ENCODE data around the gene CEP164.
"Not testable (repeated sequence)": the region's sequence is repeated elsewhere in the genome, so short reads cannot be mapped to it uniquely, and the experiment has no call there.

CEP164 gene

GRCh38 chr11:117395476-117395875 lies 67.8 kb downstream of the CEP164 start:
- DNase-seq (ENCODE audit: low read depth) = no peak

GRCh38 chr11:117396970-117397369 lies 69.3 kb downstream of the CEP164 start:
- DNase-seq (ENCODE audit: low read depth) = no peak

DNA sequence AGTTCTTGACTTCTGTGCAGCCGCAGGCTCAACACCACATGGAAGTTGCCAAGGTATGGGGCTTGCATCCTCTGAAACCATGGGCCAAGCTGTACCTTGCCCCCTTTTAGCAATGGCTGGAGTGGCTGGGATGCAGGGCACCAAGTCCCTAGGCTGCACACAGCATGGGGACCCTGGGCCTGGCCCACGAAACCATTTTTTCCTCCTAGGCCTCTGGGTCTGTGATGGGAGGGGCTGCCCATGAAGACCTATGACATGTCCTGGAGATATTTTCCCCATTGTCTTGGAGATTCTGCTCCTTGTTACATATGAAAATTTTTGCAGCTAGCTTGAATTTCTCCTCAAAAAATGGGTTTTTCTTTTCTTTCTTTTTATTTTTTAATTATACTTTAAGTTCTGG lies 71.0 kb downstream of the CEP164 start:
- not testable (repeated sequence) for DNase-seq (ENCODE audit: low read depth)

DNA sequence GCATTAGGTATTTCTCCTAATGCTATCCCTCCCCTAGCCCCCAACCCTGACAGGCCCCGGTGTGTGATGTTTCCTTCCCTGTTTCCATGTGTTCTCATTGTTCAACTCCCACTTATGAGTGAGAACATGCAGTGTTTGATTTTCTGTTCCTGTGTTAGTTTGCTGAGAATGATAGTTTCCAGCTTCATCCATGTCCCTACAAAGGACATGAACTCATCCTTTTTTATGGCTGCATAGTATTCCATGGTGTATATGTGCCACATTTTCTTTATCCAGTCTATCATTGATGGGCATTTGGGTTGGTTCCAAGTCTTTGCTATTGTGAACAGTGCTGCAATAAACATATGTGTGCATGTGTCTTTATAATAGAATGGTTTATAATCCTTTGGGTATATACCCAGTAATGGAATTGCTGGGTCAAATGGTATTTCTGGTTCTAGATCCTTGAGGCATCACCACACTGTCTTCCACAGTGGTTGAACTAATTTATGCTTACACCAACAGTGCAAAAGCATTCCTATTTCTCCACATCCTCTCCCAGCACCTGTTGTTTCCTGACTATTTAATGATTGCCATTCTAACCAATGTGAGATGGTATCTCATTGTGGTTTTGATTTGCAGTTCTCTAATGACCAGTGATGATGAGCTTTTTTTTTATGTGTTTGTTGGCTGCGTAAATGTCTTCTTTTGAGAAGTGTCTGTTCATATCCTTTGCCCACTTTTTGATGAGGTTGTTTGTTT lies 71.6 kb downstream of the CEP164 start:
- DNase-seq (ENCODE audit: low read depth) = not testable (repeated sequence)

DNA sequence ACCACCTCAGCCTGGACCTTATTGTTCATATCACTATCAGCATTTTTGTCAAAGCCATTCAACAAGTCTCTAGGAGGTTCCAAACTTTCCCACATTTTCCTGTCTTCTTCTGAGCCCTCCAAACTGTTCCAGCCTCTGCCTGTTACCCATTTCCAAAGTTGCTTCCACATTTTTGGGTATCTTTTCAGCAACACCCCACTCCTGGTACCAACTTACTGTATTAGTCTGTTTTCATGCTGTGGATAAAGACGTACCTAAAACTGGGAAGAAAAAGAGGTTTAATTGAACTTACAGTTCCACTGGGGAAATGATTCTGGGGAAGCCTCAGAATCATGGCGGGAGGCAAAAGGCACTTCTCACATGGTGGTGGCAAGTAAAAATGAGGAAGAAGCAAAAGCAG lies 78.2 kb downstream of the CEP164 start:
- DNase-seq (ENCODE audit: low read depth) = not testable (repeated sequence)

DNA sequence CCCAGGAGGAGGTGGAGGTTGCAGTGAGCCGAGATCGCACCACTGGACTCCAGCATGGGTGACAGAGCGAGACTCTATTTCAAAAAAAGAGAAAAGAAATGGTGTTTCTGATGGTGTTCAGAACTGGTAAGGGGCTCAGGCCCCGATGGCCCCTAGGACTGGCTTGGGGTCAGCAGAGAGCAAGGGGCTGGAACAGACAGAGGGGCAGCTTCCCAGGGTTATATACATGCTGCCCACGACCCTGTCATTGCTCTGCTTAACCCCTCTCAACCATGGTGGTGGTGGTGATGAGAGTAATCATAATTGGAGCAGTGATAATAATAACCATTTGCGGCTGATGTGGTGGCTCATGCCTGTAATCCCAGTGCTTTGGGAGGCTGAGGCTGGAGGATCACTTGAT lies 79.4 kb downstream of the CEP164 start:
- no peak for DNase-seq (ENCODE audit: low read depth)

DNA sequence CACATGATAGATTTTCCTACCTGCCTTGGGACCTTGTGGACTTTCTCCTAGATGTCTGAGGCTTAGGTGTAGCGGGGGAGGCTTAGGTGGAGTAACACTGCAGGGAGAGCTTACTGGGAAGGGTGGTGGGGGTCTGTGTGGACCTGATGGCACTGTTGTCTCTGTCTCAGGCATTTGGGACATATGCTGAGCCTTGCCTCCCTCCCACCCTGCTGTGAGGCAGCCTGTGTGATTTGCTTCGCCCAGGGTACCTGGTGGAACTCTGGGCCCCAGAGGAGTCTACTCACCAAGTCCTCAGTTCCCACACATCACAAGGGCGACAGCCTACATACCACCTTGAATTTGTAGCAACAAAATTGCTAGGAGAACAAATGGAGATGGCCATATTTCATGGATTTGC lies 80.7 kb downstream of the CEP164 start:
- DNase-seq (ENCODE audit: low read depth) = no peak

GRCh38 chr11:117409511-117409910 lies 81.9 kb downstream of the CEP164 start:
- DNase-seq (ENCODE audit: low read depth) = no peak

- no peak for DNase-seq (ENCODE audit: low read depth)
Observed at GRCh38 chr11:117410238-117410637, 82.6 kb downstream of the CEP164 start.

DNA sequence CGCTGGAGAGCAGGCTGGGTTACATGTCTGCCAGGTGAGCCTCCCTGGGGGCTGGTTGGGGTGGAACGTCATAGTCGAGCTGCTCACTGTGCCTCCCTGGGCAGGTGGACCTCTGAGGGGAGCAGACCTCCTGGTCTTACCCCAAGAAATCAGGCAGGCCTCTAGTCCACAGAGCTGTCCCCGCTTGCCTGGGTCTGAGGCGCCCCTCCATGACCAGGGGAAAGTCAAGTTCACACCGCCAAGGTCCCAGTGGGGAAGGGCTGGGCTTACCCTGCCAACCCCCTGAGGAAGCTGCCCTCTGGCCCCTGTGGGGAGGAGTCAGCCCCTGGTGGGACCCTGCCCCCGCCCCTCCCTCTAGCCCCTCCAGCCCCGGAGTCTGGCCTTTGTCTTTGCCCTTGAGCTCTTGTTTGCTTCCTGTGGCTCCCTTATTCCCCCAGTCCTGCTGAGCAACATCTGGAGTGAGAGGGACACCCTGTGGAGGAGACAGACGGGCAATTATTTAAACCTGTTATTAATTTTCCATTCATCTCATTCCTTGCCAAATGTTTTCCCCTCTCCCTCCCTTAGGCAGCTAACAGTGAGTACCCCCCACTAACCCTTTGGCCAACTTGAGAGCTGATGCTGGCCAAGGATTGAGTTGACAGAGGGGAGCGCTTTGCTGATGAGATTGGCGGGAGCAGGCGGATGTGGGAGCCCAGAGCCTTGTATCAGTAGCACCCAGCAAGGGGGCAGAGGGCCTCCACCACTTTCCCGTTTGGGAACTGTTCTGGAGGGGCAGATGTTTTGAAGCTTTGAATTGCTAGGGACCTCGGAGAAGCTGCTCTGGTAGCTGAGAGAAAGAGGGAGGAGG lies 83.4 kb downstream of the CEP164 start:
- DNase-seq (ENCODE audit: low read depth) = no peak

DNA sequence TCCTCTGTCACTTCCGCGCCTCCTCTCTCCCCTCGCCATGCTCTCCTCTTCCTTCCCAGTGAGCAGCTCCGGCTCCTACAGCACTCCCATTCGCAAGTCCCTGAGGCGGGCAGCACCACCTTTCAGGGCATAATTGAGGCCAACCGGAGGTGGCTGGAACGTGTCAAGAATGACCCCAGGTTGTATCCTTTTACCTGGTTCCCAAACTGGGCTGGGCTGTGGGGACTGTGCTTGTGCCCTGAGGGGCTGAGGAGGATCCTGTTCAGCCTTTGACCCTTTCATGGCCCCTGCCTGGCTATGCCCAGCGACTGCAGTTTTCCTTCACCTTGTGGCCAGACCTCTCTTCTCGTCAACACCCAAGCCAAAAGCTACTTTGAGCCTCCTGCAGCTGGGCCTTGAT lies 84.1 kb downstream of the CEP164 start:
- no peak for DNase-seq (ENCODE audit: low read depth)

GRCh38 chr11:117412176-117412575 lies 84.5 kb downstream of the CEP164 start:
- no peak for DNase-seq (ENCODE audit: low read depth)

DNA sequence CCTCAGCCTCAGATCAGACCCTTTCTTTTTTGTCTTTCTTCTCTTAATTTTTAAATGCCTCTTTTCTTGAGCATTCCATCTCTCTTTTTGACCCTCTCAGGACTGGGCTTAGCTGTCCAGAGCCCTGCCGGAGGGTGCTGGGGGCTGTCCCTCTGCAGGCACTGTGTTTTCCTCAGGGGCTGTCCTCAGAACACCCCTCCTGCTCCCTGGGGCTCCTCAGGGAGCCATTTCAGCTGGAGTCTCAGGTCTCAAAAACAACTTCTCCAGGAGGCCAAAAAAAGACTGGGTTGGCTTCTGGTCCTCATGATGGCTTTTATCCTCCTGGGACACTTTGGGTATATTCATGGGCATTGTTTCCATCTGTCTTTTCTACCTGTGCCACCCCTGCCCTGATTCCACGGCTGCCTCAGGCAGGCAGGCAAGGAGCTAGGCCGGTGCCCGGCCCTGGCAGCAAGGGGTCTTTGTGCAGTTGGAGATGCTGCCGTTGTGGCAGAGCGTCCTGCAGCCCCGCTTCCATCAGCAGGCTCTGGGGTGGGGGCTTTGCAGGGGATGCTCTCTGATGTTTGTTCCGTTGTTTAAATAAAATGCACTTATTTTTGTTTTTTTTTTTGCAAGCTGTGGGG lies 85.1 kb downstream of the CEP164 start:
- no peak for DNase-seq (ENCODE audit: low read depth)

GRCh38 chr11:117413616-117414015 lies 86.0 kb downstream of the CEP164 start:
- no peak for DNase-seq (ENCODE audit: low read depth)

DNA sequence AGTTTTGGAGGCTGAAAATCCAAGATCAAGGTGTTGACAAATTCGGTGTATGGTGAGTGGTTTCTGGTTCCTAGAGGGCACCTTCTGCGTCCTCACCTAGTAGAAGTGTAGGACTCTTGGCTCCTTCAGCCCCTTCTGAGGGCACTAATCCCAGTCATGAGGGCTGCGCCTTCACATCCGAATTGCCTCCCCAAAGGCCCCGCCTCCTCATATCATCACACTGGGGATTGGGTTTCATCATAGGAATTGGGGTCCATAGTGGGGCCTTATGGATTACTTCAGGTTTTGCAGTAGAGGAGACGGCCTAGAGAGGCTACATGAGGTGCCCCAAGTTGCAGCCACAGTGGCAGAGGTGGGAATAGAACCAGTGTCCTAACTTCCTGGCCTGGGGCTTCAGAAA lies 87.1 kb downstream of the CEP164 start:
- no peak for DNase-seq (ENCODE audit: low read depth)

- DNase-seq (ENCODE audit: low read depth) = no peak
Observed at GRCh38 chr11:117415358-117415896, 87.8 kb downstream of the CEP164 start.

- no peak for DNase-seq (ENCODE audit: low read depth)
Observed at GRCh38 chr11:117417342-117417741, 89.7 kb downstream of the CEP164 start.

- no peak for DNase-seq (ENCODE audit: low read depth)
Observed at GRCh38 chr11:117417856-117418255, 90.2 kb downstream of the CEP164 start.

GRCh38 chr11:117418737-117419481 lies 91.3 kb downstream of the CEP164 start:
- DNase-seq (ENCODE audit: low read depth) = no peak

DNA sequence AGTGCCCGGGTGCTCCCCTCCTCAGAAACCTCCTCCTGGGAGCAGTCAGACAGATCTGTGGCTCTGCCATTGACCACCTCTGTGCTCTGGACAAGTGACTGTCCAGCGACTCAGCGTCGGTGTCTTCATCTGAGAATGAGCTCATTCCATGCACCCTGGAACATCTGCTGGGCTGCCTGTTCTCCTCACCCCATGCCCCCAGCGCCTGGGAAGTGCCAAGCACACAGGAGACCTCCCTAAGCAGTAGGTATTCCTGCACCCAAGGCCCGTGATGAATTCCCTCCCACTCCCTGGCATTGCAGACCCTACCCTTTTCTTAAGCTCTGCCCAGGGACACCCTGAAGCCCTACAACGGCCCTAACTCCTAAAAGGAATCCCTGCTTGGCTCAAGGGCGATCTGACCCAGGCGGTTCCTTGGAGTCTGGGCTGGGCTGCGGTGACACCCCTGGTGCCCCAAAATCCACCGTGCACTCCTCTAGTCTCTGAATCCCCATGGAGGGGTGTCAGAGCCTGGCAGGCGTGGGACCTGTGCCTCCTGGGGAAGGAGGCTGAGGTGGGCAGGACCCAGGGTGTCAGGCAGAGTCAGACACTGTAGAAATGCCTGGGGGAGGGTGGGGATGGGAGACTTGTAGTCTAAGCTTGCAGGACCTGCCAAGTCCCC lies 92.0 kb downstream of the CEP164 start:
- no peak for DNase-seq (ENCODE audit: low read depth)

- no peak for DNase-seq (ENCODE audit: low read depth)
Observed at GRCh38 chr11:117420143-117420485, 92.5 kb downstream of the CEP164 start.

All from T follicular helper cell (primary cell).